Measurements from ENCODE around the gene XYLT1.
"Not testable (repeated sequence)": the region's sequence is repeated elsewhere in the genome, so short reads cannot be mapped to it uniquely, and the experiment has no call there.

The XYLT1 gene

GRCh38 chr16:17412221-17412620 lies 58.5 kb downstream of the XYLT1 start:
- no peaks in the 10 kb centered on the region for H3K9me3 Mint-ChIP-seq
- no peak for ATAC-seq
- peaks cover 9% of the 10 kb centered on the region for H3K36me3 Mint-ChIP-seq
- peaks cover 76% of the 10 kb centered on the region for H3K4me1 Mint-ChIP-seq
- peak overlapping the region; percentile 24 for H3K27ac Mint-ChIP-seq
- H3K27me3 Mint-ChIP-seq, result no peaks in the 10 kb centered on the region
- H3K4me3 Mint-ChIP-seq, result no peak overlapping the region

GRCh38 chr16:17411263-17411662 lies 59.5 kb downstream of the XYLT1 start:
- Mint-ChIP-seq H3K4me1 (peaks cover 70% of the 10 kb centered on the region), H3K27me3 (no peaks in the 10 kb centered on the region), H3K27ac (peak overlapping the region; percentile 83), H3K36me3 (peaks cover 9% of the 10 kb centered on the region), H3K4me3 (no peak overlapping the region), H3K9me3 (no peaks in the 10 kb centered on the region)
- ATAC-seq, result no peak

GRCh38 chr16:17410316-17410715 lies 60.4 kb downstream of the XYLT1 start:
- H3K27me3 Mint-ChIP-seq, H3K4me3 Mint-ChIP-seq, ATAC-seq, H3K9me3 Mint-ChIP-seq, H3K36me3 Mint-ChIP-seq: not testable (repeated sequence)
- Mint-ChIP-seq H3K27ac (peak overlapping the region; percentile 83), H3K4me1 (peaks cover 63% of the 10 kb centered on the region)

GRCh38 chr16:17409894-17410293 lies 60.9 kb downstream of the XYLT1 start:
- ATAC-seq, result no peak
- peaks cover 9% of the 10 kb centered on the region for H3K36me3 Mint-ChIP-seq
- H3K4me1 Mint-ChIP-seq, result peaks cover 63% of the 10 kb centered on the region
- H3K27me3 Mint-ChIP-seq, result no peaks in the 10 kb centered on the region
- peak overlapping the region; percentile 83 for H3K27ac Mint-ChIP-seq
- H3K4me3 Mint-ChIP-seq, result no peak overlapping the region
- no peaks in the 10 kb centered on the region for H3K9me3 Mint-ChIP-seq

GRCh38 chr16:17408955-17409441 lies 61.8 kb downstream of the XYLT1 start:
- no peaks in the 10 kb centered on the region for H3K27me3 Mint-ChIP-seq
- no peaks in the 10 kb centered on the region for H3K9me3 Mint-ChIP-seq
- peak; percentile 89 for ATAC-seq

GRCh38 chr16:17408296-17408695 lies 62.5 kb downstream of the XYLT1 start:
- Mint-ChIP-seq H3K27ac (peak overlapping the region; percentile 83), H3K4me3 (peak overlapping the region; percentile 42), H3K27me3 (no peaks in the 10 kb centered on the region), H3K9me3 (no peaks in the 10 kb centered on the region), H3K4me1 (peaks cover 59% of the 10 kb centered on the region), H3K36me3 (peaks cover 9% of the 10 kb centered on the region)
- no peak for ATAC-seq

More at GRCh38 chr16:17408955-17409441, 61.8 kb downstream of the XYLT1 start:
- H3K4me1 Mint-ChIP-seq, result peaks cover 59% of the 10 kb centered on the region
- peaks cover 9% of the 10 kb centered on the region for H3K36me3 Mint-ChIP-seq
- peak overlapping the region; percentile 83 for H3K27ac Mint-ChIP-seq
- peak overlapping the region; percentile 42 for H3K4me3 Mint-ChIP-seq

GRCh38 chr16:17407321-17407720 lies 63.4 kb downstream of the XYLT1 start:
- Mint-ChIP-seq H3K4me3 (no peak overlapping the region), H3K4me1 (peaks cover 55% of the 10 kb centered on the region), H3K27ac (peak overlapping the region; percentile 83), H3K9me3 (no peaks in the 10 kb centered on the region), H3K36me3 (peaks cover 9% of the 10 kb centered on the region), H3K27me3 (no peaks in the 10 kb centered on the region)
- ATAC-seq, result no peak

- Mint-ChIP-seq H3K9me3 (no peaks in the 10 kb centered on the region), H3K27ac (no peak overlapping the region), H3K4me1 (peaks cover 54% of the 10 kb centered on the region), H3K36me3 (peaks cover 10% of the 10 kb centered on the region), H3K27me3 (no peaks in the 10 kb centered on the region), H3K4me3 (no peak overlapping the region)
- ATAC-seq, result no peak
Observed at GRCh38 chr16:17404941-17405689, 65.6 kb downstream of the XYLT1 start.

GRCh38 chr16:17403859-17404545 lies 66.8 kb downstream of the XYLT1 start:
- Mint-ChIP-seq H3K36me3 (peaks cover 10% of the 10 kb centered on the region), H3K9me3 (no peaks in the 10 kb centered on the region), H3K27me3 (no peaks in the 10 kb centered on the region), H3K4me1 (peaks cover 46% of the 10 kb centered on the region), H3K4me3 (no peak overlapping the region), H3K27ac (no peak overlapping the region)
- no peak for ATAC-seq

GRCh38 chr16:17403156-17403809 lies 67.5 kb downstream of the XYLT1 start:
- no peak overlapping the region for H3K27ac Mint-ChIP-seq
- peaks cover 39% of the 10 kb centered on the region for H3K4me1 Mint-ChIP-seq
- peaks cover 11% of the 10 kb centered on the region for H3K36me3 Mint-ChIP-seq
- no peak overlapping the region for H3K4me3 Mint-ChIP-seq
- ATAC-seq, result no peak
- H3K27me3 Mint-ChIP-seq, result no peaks in the 10 kb centered on the region
- H3K9me3 Mint-ChIP-seq, result no peaks in the 10 kb centered on the region

GRCh38 chr16:17397499-17397891 lies 73.3 kb downstream of the XYLT1 start:
- H3K27ac Mint-ChIP-seq, result no peak overlapping the region
- H3K36me3 Mint-ChIP-seq, result peaks cover 28% of the 10 kb centered on the region
- no peak for ATAC-seq
- no peaks in the 10 kb centered on the region for H3K9me3 Mint-ChIP-seq
- H3K27me3 Mint-ChIP-seq, result no peaks in the 10 kb centered on the region
- H3K4me1 Mint-ChIP-seq, result peaks cover 22% of the 10 kb centered on the region
- no peak overlapping the region for H3K4me3 Mint-ChIP-seq

GRCh38 chr16:17396762-17397498 lies 73.8 kb downstream of the XYLT1 start:
- H3K9me3 Mint-ChIP-seq, result no peaks in the 10 kb centered on the region
- peaks cover 29% of the 10 kb centered on the region for H3K36me3 Mint-ChIP-seq
- no peak overlapping the region for H3K27ac Mint-ChIP-seq
- no peak overlapping the region for H3K4me3 Mint-ChIP-seq
- peaks cover 28% of the 10 kb centered on the region for H3K4me1 Mint-ChIP-seq
- ATAC-seq, result no peak
- H3K27me3 Mint-ChIP-seq, result no peaks in the 10 kb centered on the region

- Mint-ChIP-seq H3K4me1 (peaks cover 37% of the 10 kb centered on the region), H3K9me3 (no peaks in the 10 kb centered on the region), H3K36me3 (peaks cover 38% of the 10 kb centered on the region), H3K27ac (no peak overlapping the region), H3K27me3 (no peaks in the 10 kb centered on the region), H3K4me3 (no peak overlapping the region)
- ATAC-seq, result no peak
Observed at GRCh38 chr16:17395849-17396480, 74.8 kb downstream of the XYLT1 start.

- Mint-ChIP-seq H3K9me3 (no peaks in the 10 kb centered on the region), H3K36me3 (peaks cover 41% of the 10 kb centered on the region), H3K4me3 (no peak overlapping the region), H3K27me3 (no peaks in the 10 kb centered on the region), H3K4me1 (peaks cover 53% of the 10 kb centered on the region), H3K27ac (peak overlapping the region; percentile 35)
- no peak for ATAC-seq
Observed at GRCh38 chr16:17392857-17393692, 77.7 kb downstream of the XYLT1 start.

All from stimulated activated memory B cell treated with anti-CD40 and anti-IgM and Interleukin-4, amounts not matched to agents 10 μg/mL and 1 μg/mL and 100 μg/mL, for 72 hours (primary cell).